Hematopoietic multipotent progenitor cell treated with erythropoietin and hydrocortisone succinate and interleukin-3 and kit ligand, for 6 days (in vitro differentiated cells): Measurements from ENCODE around the gene KRT4.
"Not testable (repeated sequence)": the region's sequence is repeated elsewhere in the genome, so short reads cannot be mapped to it uniquely, and the experiment has no call there.

Source experiments
- DNase-seq: peaks from one replicate; pipeline ENCODE4 v3.0.0-alpha.2; 2015

KRT4 gene

GRCh38 chr12:52813885-52814709 lies at the start of gene KRT4:
Gene KRT4 (minus strand): TSS chr12:52814116. CDS start chr12:52814058, 58 bp downstream.
- no peak for DNase-seq

GRCh38 chr12:52862023-52862422 lies 48.1 kb upstream of the KRT4 start:
- no peak for DNase-seq

DNA sequence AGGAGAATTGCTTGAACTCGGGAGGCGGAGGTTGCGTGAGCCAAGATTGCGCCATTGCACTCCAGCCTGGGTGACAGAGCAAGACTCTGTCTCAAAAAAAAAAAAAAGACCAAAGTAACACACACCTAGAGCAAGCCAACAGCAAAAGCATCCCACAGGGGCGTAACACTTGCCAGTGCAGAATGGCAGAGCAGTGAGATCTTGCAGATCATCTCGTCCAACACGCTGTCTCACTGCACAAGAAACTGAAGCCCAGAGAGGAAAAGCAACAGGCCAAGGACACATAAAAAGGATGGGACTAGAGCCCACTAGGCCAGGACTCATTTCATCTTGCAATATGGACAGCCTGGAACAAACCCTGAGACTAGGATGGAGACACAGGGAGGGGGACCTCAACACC lies 47.6 kb upstream of the KRT4 start:
- DNase-seq, result no peak

GRCh38 chr12:52860102-52860823 lies 46.3 kb upstream of the KRT4 start:
- no peak for DNase-seq

DNA sequence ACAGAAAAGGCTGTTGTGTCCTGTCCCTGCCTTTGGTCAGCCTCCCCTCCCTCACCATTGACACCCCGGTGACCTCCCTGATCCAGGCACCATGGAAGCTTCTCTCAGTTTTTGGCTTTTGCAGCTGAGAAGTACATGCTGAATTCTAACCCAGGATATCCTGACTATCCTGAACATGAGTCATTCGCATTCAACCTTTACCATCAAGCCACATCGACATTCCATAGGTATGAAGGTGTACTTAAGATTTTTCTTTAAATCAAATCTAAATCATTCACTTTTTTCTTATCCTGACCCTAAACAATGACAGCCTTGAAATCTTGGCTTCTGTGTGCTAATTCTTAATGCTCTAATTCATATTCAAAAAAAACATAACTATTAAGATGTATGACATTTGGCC lies 43.6 kb upstream of the KRT4 start:
- no peak for DNase-seq

GRCh38 chr12:52856787-52857186 lies 42.9 kb upstream of the KRT4 start:
- DNase-seq, result no peak

DNA sequence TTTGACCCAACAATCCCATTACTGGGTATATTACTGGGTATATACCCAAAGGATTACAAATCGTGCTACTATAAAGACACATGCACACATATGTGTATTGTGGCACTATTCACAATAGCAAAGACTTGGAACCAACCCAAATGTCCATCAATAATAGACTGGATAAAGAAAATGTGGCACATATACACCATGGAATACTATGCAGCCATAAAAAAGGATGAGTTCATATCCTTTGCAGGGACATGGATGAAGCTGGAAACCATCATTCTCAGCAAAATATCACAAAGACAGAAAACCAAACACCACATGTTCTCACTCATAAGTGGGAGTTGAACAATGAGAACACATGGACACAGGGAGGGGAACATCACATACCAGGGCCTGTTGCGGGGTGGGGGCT lies 42.2 kb upstream of the KRT4 start:
- not testable (repeated sequence) for DNase-seq

DNA sequence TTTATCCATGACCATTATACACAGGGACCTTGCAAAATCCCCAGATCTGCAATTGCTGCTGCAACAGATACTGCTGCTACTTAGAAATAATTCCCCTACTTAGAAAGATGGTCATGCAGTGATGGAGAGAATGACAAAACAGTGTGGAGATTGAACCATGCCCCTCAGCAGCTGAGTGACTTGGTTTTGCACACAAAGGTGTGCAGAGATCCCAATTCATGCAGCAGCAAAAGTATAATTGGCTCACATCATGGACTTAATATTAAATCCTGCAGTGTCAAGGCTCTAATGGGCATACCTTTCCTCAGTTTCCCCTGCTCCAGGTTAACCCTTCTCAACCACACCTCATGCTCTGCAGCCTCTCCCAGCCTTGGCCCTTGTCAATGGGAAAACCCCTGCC lies 37.9 kb upstream of the KRT4 start:
- DNase-seq, result no peak

DNA sequence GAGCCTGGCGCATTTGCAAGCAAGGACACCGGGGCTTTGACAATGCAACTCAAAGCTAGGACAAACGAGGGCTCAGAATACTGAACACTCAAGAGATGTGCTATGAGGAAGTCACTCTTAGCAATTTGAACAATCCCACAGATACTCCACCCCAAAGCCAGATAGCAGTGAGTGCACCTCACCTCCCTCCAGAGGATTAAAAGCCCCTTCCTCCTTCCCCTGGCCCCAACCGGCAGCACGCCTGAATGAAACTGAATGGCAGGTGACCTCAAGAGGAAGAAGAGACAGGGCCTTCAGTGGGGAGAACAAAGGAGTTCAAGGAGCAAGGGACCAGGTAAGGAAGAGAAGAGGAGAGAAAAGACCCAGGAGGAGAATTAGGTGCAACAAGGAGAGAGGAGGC lies 36.8 kb upstream of the KRT4 start:
- no peak for DNase-seq

- no peak for DNase-seq
Measured at GRCh38 chr12:52849511-52849910, 35.6 kb upstream of the KRT4 start.

GRCh38 chr12:52848661-52849255 lies 34.8 kb upstream of the KRT4 start, which contains the start of gene KRT78:
Gene KRT78 (minus strand): TSS chr12:52848994. CDS start chr12:52848930, 64 bp downstream.
- no peak for DNase-seq

DNA sequence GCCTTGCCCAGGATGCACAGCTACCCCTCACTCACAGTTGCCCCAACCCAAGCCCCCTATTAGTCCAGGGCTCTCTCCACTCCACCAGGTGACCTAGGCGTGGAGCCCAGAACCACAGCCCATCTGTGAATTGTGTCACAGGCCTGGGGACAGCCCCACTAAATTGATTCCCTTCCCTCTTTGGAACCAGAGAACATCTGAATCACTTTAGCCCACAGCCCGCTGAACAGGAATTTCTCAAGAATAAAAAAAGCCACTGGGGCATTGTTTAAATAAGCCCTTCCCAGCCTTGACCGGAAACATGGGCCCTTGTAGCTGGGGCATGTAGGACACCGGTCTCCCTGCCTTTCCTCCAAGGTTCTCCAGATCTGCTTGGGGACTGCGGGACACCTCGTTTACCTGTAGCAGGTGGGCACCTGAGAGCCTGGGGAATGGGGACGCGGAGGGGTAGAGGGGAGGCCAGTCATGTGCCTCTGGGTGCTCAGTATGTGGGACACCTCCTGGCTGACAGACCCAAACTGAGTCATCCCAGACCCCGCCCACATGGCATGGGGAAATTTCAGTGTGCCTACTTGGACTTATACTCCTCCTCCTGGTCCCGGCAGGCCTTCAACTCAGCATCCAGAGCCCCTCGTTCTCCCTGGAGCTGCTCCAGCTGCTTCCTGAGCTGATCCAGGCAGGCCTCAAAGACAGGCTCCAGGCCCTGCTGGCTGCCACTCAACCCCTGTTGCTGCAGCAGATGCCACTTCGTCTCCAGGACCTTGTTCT lies 33.6 kb upstream of the KRT4 start:
- DNase-seq, result no peak

GRCh38 chr12:52846356-52846970 lies 32.5 kb upstream of the KRT4 start:
- DNase-seq, result no peak

GRCh38 chr12:52845946-52846345 lies 32.0 kb upstream of the KRT4 start:
- no peak for DNase-seq

DNA sequence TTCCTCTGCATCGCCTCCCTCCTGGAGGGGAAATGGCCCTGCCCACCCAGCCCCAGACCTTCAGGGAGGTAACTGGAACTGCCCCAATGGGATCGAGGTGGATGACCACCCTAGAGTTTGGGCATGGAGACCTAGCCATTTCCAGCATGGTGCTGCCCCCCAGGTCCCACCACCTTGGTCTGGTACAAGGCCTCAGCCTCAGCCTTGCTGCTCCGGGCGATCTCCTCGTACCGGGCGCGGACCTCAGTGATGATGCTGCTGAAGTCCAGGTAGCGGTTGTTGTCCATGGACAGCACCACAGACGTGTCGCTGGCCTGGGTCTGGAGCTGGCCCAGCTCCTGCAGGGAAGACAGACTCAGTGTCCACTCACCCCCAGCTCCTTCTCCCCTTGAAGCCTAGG lies 30.5 kb upstream of the KRT4 start:
- DNase-seq, result no peak

GRCh38 chr12:52839436-52840105 lies 25.7 kb upstream of the KRT4 start:
- DNase-seq, result no peak

- DNase-seq, result no peak
Measured at GRCh38 chr12:52838609-52839435, 24.9 kb upstream of the KRT4 start.

- no peak for DNase-seq
Measured at GRCh38 chr12:52837781-52838608, 24.1 kb upstream of the KRT4 start.

DNA sequence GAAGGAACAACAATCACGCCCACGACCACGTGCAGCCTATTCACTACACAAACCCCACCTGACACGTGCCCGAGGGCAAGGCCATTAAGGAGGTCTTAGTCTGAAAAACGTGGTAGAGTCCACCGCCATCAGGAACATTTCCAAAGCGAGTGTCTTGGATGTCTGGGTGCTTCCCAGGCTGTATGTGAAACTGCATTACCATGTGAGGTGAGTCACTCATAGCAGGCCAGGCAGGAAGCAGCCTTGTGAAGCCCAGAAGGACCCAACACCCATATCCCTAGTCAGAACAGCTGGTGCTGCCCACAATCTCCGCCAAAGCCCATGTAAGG lies 23.5 kb upstream of the KRT4 start:
- no peak for DNase-seq
